ENCODE results near the gene EMILIN1.
A peak's percentile ranks its signal among the peaks of the same experiment; 100 is the strongest.

Gene EMILIN1

DNA sequence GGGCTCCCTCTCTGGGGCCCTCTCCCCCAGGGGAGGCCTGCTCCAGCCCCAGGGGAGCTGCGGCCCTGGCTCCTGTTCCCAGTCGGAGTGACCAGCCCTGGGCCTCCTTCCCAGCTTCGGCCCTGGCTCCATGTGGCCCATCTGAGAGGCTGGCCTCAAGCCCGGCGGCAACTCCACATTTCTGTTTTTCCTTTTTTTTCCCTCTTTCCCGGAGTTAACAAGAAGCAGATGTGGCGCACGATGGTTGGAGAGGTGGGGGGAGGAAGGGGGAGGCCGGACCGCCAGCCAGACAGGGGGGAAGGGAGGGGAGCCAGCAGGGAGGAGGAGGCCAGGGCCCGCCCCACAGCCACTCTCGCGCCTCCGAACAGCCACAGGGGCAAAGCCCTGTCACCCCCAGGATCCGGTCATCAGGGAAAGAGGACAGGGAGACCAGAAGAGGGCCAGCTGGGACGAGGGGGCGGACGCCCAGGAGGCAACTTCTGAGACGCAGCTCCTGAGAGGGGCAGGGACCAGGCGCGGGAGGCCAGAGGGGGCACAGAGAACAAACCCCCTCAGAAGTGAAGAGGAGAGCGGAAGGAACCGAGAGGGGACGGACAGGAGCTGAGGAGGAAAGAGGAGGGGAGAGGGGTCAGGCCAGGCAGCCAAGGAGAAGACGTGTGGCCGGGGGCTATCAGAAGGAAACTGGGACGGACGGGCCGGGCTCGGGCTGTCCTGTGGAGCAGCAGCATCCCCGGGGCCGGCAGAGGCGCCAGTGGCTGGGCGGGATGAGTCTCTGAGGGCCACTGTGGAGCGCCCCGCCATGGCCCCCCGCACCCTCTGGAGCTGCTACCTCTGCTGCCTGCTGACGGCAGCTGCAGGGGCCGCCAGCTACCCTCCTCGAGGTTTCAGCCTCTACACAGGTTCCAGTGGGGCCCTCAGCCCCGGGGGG lies at the start of gene EMILIN1:
Gene EMILIN1 (plus strand): TSS at position 349 of the 928 bp plus-strand sequence. CDS start 451 bp downstream, at position 800.
- H3K9me3 ChIP-seq (ENCODE audit: control insufficient read depth in 1 of 2, low read length in 2 of 2): no peaks in the 10 kb centered on the region
- no peaks in the 10 kb centered on the region for H3K36me3 ChIP-seq (ENCODE audit: control insufficient read depth in 1 of 2, insufficient read depth in 2 of 2, low read length in 2 of 2)
- peak within 1 kb of the TSS; percentile 54 for H3K27ac ChIP-seq (ENCODE audit: low read depth, low read length)
- peaks cover 30 to 39% of the 10 kb centered on the region in 2 donors for H3K4me1 ChIP-seq (ENCODE audit: control insufficient read depth in 1 of 2, insufficient read depth in 2 of 2, low read length in 2 of 2)
- H3K27me3 ChIP-seq (ENCODE audit: control insufficient read depth in 1 of 2, insufficient read depth in 2 of 2, low read length in 2 of 2): no peaks in the 10 kb centered on the region
- H3K9ac ChIP-seq (ENCODE audit: low read depth in 1 of 2, low read length in 2 of 2): peak within 1 kb of the TSS; percentile 43 to 57
- peak within 1 kb of the TSS; percentile 55 to 57 for H3K4me3 ChIP-seq (ENCODE audit: low read depth in 1 of 2, low read length in 2 of 2)

DNA sequence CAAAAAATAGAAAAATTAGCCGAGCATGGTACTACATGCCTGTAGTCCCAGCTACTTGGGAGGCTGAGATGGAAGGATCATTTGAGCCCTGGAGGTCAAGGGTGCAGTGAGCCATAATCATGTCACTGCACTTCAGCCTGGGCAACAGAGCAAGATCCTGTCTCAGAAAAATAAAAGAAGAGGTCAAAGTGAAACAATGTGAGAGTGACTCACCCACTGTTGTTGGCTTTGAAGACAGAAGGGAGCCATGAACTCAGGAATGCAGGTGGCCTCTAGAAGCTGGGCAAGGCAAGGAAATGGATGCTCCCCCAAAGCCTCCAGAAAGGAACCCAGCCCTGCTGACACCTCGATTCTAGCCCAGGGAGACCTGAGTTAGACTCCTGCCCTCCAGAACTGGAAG lies 49.4 kb upstream of the EMILIN1 start:
- H3K9me3 ChIP-seq (ENCODE audit: control insufficient read depth in 1 of 2, low read length in 2 of 2): no peaks in the 10 kb centered on the region
- no peak overlapping the region for H3K4me3 ChIP-seq (ENCODE audit: low read depth in 1 of 2, low read length in 2 of 2)
- H3K36me3 ChIP-seq (ENCODE audit: control insufficient read depth in 1 of 2, insufficient read depth in 2 of 2, low read length in 2 of 2): peaks cover 0 to 18% of the 10 kb centered on the region in 2 donors

DNA sequence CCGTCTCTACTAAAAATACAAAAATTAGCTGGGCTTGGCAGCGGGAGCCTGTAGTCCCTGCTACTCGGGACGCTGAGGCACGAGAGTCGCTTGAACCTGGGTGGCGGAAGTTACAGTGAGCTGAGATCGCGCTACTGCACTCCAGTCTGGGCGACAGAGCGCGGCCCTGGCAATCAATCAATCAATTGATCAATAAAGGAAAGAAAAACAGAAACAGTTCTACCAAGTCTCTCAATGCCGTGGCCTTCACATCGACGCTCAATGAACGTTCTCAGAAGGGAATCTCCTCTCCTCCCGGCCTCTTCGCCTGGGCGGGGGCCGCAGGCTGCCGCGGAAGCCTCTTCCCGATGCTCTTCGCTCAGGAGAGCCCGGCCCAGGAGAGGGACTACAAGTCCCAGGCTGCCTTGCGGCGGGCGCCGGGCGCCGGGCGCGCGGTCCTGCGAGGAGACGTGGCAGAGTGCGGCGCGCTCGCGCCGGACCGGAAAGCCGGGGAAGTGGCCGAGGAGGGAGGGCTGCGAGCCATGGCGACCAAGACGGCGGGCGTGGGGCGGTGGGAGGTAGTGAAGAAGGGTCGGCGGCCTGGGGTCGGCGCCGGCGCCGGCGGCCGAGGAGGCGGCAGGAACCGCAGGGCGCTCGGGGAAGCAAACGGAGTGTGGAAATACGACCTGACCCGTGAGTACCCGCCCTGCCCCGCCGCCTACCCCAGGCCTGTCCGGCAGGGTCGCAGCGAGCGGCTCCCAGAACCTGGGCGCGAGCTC lies 45.7 kb upstream of the EMILIN1 start, which contains the start of gene TMEM214:
Gene TMEM214 (plus strand): TSS at position 471 of the 758 bp plus-strand sequence. CDS start 51 bp downstream, at position 522.
- Histone ChIP-seq H3K4me1 (ENCODE audit: control insufficient read depth in 1 of 2, insufficient read depth in 2 of 2, low read length in 2 of 2) (peaks cover 22 to 27% of the 10 kb centered on the region in 2 donors), H3K9me3 (ENCODE audit: control insufficient read depth in 1 of 2, low read length in 2 of 2) (no peaks in the 10 kb centered on the region), H3K36me3 (ENCODE audit: control insufficient read depth in 1 of 2, insufficient read depth in 2 of 2, low read length in 2 of 2) (peaks cover 26 to 33% of the 10 kb centered on the region in 2 donors), H3K4me3 (ENCODE audit: low read depth in 1 of 2, low read length in 2 of 2) (peak within 1 kb of the TSS; percentile 87 to 99), H3K9ac (ENCODE audit: low read depth in 1 of 2, low read length in 2 of 2) (peak within 1 kb of the TSS; percentile 77 to 100), H3K27ac (ENCODE audit: low read depth, low read length) (peak within 1 kb of the TSS; percentile 34), H3K27me3 (ENCODE audit: control insufficient read depth in 1 of 2, insufficient read depth in 2 of 2, low read length in 2 of 2) (no peaks in the 10 kb centered on the region)

More for the DNA sequence above, 49.4 kb upstream of the EMILIN1 start:
- Histone ChIP-seq H3K4me1 (ENCODE audit: control insufficient read depth in 1 of 2, insufficient read depth in 2 of 2, low read length in 2 of 2) (peaks cover 10 to 14% of the 10 kb centered on the region in 2 donors), H3K27me3 (ENCODE audit: control insufficient read depth in 1 of 2, insufficient read depth in 2 of 2, low read length in 2 of 2) (no peaks in the 10 kb centered on the region), H3K9ac (ENCODE audit: low read depth in 1 of 2, low read length in 2 of 2) (no peak overlapping the region), H3K27ac (ENCODE audit: low read depth, low read length) (no peak overlapping the region)

DNA sequence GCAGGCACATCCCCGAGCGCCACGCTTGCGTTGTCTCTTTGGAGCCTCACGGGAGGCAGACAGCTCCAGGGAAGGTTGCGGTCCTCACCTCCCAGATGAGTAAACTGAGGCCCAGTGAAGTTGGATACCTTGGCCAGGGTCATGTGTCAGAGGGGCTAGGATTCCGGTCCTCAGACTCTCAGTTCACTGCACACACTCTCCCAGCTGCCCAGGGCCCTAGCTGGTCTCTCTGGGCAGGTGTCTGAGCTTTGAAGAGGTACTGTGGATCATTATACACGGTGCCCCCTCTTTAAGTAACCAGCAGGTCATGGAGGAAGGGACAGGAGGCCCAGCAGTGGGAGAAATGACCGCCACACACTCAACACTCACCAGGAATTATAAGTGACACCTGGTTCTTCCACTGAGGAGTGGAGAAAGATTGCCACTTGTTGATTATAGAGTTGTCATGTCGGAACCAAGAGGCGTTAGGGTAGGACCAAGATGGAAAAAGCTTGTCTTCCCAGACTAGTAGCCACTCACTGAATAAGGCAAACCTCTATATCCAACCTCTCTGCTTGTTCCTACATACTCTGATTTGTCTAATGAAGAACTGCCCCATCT lies 45.1 kb upstream of the EMILIN1 start:
- Histone ChIP-seq H3K27ac (ENCODE audit: low read depth, low read length) (peak overlapping the region; percentile 34), H3K36me3 (ENCODE audit: control insufficient read depth in 1 of 2, insufficient read depth in 2 of 2, low read length in 2 of 2) (peaks cover 33 to 38% of the 10 kb centered on the region in 2 donors), H3K4me3 (ENCODE audit: low read depth in 1 of 2, low read length in 2 of 2) (peak overlapping the region; percentile 87 to 99), H3K4me1 (ENCODE audit: control insufficient read depth in 1 of 2, insufficient read depth in 2 of 2, low read length in 2 of 2) (peaks cover 22 to 27% of the 10 kb centered on the region in 2 donors), H3K9ac (ENCODE audit: low read depth in 1 of 2, low read length in 2 of 2) (peak overlapping the region; percentile 77 to 100), H3K9me3 (ENCODE audit: control insufficient read depth in 1 of 2, low read length in 2 of 2) (no peaks in the 10 kb centered on the region), H3K27me3 (ENCODE audit: control insufficient read depth in 1 of 2, insufficient read depth in 2 of 2, low read length in 2 of 2) (no peaks in the 10 kb centered on the region)

DNA sequence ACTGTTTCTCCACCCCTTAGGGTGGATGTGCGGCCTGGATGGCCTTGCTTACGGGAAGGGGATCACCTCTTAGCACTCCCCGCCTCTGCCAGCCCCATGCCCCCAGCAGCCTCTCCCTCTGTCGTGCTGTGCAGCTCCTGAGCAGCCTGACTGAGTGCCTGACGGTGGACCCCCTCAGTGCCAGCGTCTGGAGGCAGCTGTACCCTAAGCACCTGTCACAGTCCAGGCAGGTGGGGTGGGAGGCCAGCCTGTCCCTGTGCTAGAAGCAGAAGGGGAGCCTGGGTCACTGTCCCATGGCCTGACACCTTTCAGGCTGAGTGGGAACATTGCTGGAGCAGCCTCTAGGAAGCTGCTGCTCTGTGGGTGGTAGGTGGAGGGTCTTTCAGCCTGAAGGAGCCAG lies 40.4 kb upstream of the EMILIN1 start:
- Histone ChIP-seq H3K36me3 (ENCODE audit: control insufficient read depth in 1 of 2, insufficient read depth in 2 of 2, low read length in 2 of 2) (peaks cover 66 to 77% of the 10 kb centered on the region in 2 donors), H3K4me3 (ENCODE audit: low read depth in 1 of 2, low read length in 2 of 2) (no peak overlapping the region)

DNA sequence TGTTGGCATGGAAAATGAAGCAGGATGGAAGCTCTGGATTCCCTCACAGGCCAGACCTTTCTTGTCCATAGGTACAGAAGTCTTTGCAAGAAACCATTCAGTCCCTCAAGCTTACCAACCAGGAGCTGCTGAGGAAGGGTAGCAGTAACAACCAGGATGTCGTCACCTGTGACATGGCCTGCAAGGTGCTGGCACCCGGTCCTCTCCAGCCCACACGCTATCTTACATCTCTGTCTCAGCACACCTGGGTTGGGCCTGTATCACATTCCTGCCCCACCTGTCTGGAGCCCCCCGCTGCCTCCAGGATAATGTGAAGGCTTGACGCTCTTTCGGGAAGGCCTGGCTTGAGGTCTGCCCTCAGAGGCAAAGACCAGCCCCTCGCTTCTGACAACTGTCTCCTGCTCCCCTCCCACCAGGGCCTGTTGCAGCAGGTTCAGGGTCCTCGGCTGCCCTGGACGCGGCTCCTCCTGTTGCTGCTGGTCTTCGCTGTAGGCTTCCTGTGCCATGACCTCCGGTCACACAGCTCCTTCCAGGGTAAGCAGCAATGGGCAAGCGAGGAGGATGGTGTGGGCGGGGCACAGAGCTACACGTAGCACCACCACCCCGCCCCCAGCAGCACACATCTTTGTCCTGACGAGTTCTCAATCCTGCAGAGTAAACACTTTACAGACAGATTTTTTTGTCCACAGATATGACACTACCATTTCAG lies 39.6 kb upstream of the EMILIN1 start:
- H3K9ac ChIP-seq (ENCODE audit: low read depth in 1 of 2, low read length in 2 of 2): no peak overlapping the region
- H3K4me3 ChIP-seq (ENCODE audit: low read depth in 1 of 2, low read length in 2 of 2): no peak overlapping the region
- peaks cover 22 to 26% of the 10 kb centered on the region in 2 donors for H3K4me1 ChIP-seq (ENCODE audit: control insufficient read depth in 1 of 2, insufficient read depth in 2 of 2, low read length in 2 of 2)
- H3K36me3 ChIP-seq (ENCODE audit: control insufficient read depth in 1 of 2, insufficient read depth in 2 of 2, low read length in 2 of 2): peaks cover 66 to 77% of the 10 kb centered on the region in 2 donors
- no peaks in the 10 kb centered on the region for H3K27me3 ChIP-seq (ENCODE audit: control insufficient read depth in 1 of 2, insufficient read depth in 2 of 2, low read length in 2 of 2)
- H3K9me3 ChIP-seq (ENCODE audit: control insufficient read depth in 1 of 2, low read length in 2 of 2): no peaks in the 10 kb centered on the region
- no peak overlapping the region for H3K27ac ChIP-seq (ENCODE audit: low read depth, low read length)

More for the DNA sequence above, 40.4 kb upstream of the EMILIN1 start:
- no peak overlapping the region for H3K9ac ChIP-seq (ENCODE audit: low read depth in 1 of 2, low read length in 2 of 2)
- no peaks in the 10 kb centered on the region for H3K27me3 ChIP-seq (ENCODE audit: control insufficient read depth in 1 of 2, insufficient read depth in 2 of 2, low read length in 2 of 2)
- H3K4me1 ChIP-seq (ENCODE audit: control insufficient read depth in 1 of 2, insufficient read depth in 2 of 2, low read length in 2 of 2): peaks cover 23 to 27% of the 10 kb centered on the region in 2 donors
- H3K27ac ChIP-seq (ENCODE audit: low read depth, low read length): no peak overlapping the region
- no peaks in the 10 kb centered on the region for H3K9me3 ChIP-seq (ENCODE audit: control insufficient read depth in 1 of 2, low read length in 2 of 2)

DNA sequence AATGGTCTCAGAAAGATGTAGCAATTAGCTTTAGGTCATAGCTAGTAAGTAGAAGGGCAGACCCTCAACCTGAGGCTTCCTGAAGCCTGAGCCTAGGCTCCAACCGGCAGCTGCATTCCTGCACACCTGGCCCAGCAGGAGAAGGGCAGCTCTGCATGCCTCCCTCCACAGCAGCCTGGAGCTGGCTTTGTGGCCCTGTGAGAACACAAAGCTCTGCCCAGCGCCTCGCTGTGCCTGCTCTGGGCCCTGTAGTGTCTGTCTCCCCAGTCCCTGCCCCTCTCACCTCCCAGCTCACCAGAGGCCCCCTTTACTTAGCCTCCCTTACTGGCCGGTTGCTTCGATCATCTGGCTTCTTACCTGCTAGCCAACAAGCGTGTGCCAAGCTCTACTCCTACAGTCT lies 39.0 kb upstream of the EMILIN1 start:
- H3K9ac ChIP-seq (ENCODE audit: low read depth in 1 of 2, low read length in 2 of 2): no peak overlapping the region
- H3K27me3 ChIP-seq (ENCODE audit: control insufficient read depth in 1 of 2, insufficient read depth in 2 of 2, low read length in 2 of 2): no peaks in the 10 kb centered on the region
- H3K27ac ChIP-seq (ENCODE audit: low read depth, low read length): no peak overlapping the region
- H3K36me3 ChIP-seq (ENCODE audit: control insufficient read depth in 1 of 2, insufficient read depth in 2 of 2, low read length in 2 of 2): peaks cover 66 to 77% of the 10 kb centered on the region in 2 donors
- no peak overlapping the region for H3K4me3 ChIP-seq (ENCODE audit: low read depth in 1 of 2, low read length in 2 of 2)
- peaks cover 16 to 19% of the 10 kb centered on the region in 2 donors for H3K4me1 ChIP-seq (ENCODE audit: control insufficient read depth in 1 of 2, insufficient read depth in 2 of 2, low read length in 2 of 2)
- no peaks in the 10 kb centered on the region for H3K9me3 ChIP-seq (ENCODE audit: control insufficient read depth in 1 of 2, low read length in 2 of 2)

DNA sequence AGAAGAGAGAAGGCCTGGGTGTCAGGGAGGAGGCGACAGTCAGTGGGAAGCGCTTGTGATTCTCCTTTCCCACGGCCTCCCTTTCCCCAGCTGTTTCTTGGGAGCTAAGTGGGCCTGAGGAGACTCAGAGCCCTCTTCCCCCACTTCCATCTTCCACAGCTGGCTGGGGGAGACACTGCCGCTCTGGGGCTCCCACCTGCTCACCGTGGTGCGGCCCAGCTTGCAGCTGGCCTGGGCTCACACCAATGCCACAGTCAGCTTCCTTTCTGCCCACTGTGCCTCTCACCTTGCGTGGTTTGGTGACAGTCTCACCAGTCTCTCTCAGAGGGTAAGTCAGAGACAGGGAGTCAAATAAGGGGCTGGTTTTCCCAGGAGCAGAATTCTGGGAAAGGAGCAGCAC lies 38.5 kb upstream of the EMILIN1 start:
- H3K9me3 ChIP-seq (ENCODE audit: control insufficient read depth in 1 of 2, low read length in 2 of 2): no peaks in the 10 kb centered on the region
- H3K4me1 ChIP-seq (ENCODE audit: control insufficient read depth in 1 of 2, insufficient read depth in 2 of 2, low read length in 2 of 2): peaks cover 12 to 15% of the 10 kb centered on the region in 2 donors
- H3K36me3 ChIP-seq (ENCODE audit: control insufficient read depth in 1 of 2, insufficient read depth in 2 of 2, low read length in 2 of 2): peaks cover 66 to 75% of the 10 kb centered on the region in 2 donors
- H3K27me3 ChIP-seq (ENCODE audit: control insufficient read depth in 1 of 2, insufficient read depth in 2 of 2, low read length in 2 of 2): no peaks in the 10 kb centered on the region
- no peak overlapping the region for H3K4me3 ChIP-seq (ENCODE audit: low read depth in 1 of 2, low read length in 2 of 2)
- H3K27ac ChIP-seq (ENCODE audit: low read depth, low read length): no peak overlapping the region
- H3K9ac ChIP-seq (ENCODE audit: low read depth in 1 of 2, low read length in 2 of 2): no peak overlapping the region

DNA sequence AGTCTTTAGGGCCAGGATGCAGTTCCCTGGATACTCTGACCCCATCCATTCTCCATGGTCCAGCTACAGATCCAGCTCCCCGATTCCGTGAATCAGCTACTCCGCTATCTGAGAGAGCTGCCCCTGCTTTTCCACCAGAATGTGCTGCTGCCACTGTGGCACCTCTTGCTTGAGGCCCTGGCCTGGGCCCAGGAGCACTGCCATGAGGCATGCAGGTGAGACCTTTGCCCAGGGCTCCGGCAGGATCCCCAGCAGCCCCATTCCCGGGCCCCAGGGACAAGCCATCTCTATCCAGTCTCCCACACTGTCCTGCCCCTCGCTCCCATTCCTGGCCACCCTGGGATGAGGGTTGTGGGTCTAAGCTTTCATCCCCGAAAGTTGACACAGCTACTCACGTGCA lies 38.1 kb upstream of the EMILIN1 start:
- Histone ChIP-seq H3K36me3 (ENCODE audit: control insufficient read depth in 1 of 2, insufficient read depth in 2 of 2, low read length in 2 of 2) (peaks cover 63 to 70% of the 10 kb centered on the region in 2 donors), H3K27me3 (ENCODE audit: control insufficient read depth in 1 of 2, insufficient read depth in 2 of 2, low read length in 2 of 2) (no peaks in the 10 kb centered on the region), H3K4me3 (ENCODE audit: low read depth in 1 of 2, low read length in 2 of 2) (no peak overlapping the region), H3K9me3 (ENCODE audit: control insufficient read depth in 1 of 2, low read length in 2 of 2) (no peaks in the 10 kb centered on the region), H3K27ac (ENCODE audit: low read depth, low read length) (no peak overlapping the region), H3K4me1 (ENCODE audit: control insufficient read depth in 1 of 2, insufficient read depth in 2 of 2, low read length in 2 of 2) (peaks cover 8 to 11% of the 10 kb centered on the region in 2 donors), H3K9ac (ENCODE audit: low read depth in 1 of 2, low read length in 2 of 2) (no peak overlapping the region)

Measured in duodenal mucosa (tissue), 2 donors.